Left lung (tissue), 10 donors: Measurements from ENCODE around the gene MTURN. TPM values are rescaled to one million over a fixed set of nuclear protein-coding genes. Genes with fewer than 3 reads are reported as not detected.

Experiments used
- ATAC-seq: fragments of 200-7000 bp; cut with Tn5 transposase; one replicate; pipeline ENCODE4 v1.9.1; 2020; ENCODE audit warnings: moderate library complexity
- DNase-seq, 4 donors: peaks; one replicate each; pipeline ENCODE4 v3.0.0-alpha.2; 2013 to 2020
- H3K27ac ChIP-seq, 2 donors: fragments of 200-600 bp; sonication (generic) in 1 of 2; one replicate each; pipeline versions ENCODE4 v1.5.0 to v1.8.0; 2020 to 2021
- H3K27me3 ChIP-seq, 2 donors: fragments of 200-600 bp; sonication (generic) in 1 of 2; one replicate each; pipeline versions ENCODE4 v1.5.0 to v1.8.0; 2020 to 2021
- H3K36me3 ChIP-seq, 2 donors: fragments of 200-600 bp; sonication (generic) in 1 of 2; one replicate each; pipeline versions ENCODE4 v1.5.0 to v1.8.0; 2020 to 2021
- H3K4me1 ChIP-seq, 2 donors: fragments of 200-600 bp; one replicate each; pipeline ENCODE4 v1.8.0; 2021
- H3K4me3 ChIP-seq, 2 donors: fragments of 200-600 bp; sonication (generic) in 1 of 2; one replicate each; pipeline versions ENCODE4 v1.5.0 to v1.8.0; 2020 to 2021; ENCODE audit warnings: mild to moderate bottlenecking in 1 of 2
- H3K9me3 ChIP-seq, 2 donors: fragments of 200-600 bp; sonication (generic) in 1 of 2; one replicate each; pipeline versions ENCODE4 v1.5.0 to v1.8.0; 2020 to 2021
- intact Hi-C, 2 donors: fragments of 100-400 bp; cut with DNase I; formaldehyde crosslinking; loops; one replicate each; pipeline versions ENCODE4 v1.11.2 to v1.14.2; 2022
- polyA plus RNA-seq, 6 donors: library from polyadenylated mRNA; unstranded; fragments of 120-200 nt; gene quantifications; one replicate each; pipeline ENCODE4 v1.2.1, GENCODE V29; 2013; ENCODE audit not compliant: insufficient read length in 6 of 6
- total RNA-seq, 2 donors: library from RNA; stranded (reverse); fragmentation: NEBNext Ultra II Directional; extraction: Animal tissue kit (Norgen Biotek cat#: 25700); gene quantifications; one replicate each; pipeline ENCODE4 v1.2.1, GENCODE V29; 2021
- TF ChIP-seq, protein P1 (sequence below), 2 donors: fragments of 200-600 bp; sonication (generic) in 1 of 2; IDR thresholded peaks; one replicate each; pipeline versions ENCODE4 v1.5.0 to v1.8.0; 2021; ENCODE audit warnings: antibody characterized with exemption in 2 of 2
- donor health status: DM: no; HTN: yes; CAD: no.
- donor health status: DM: no; HTN: no; CAD: no.

Gene MTURN
- total and polyA plus RNA-seq, 8 donors = 15.6 to 78.2 (median 67.0) TPM

DNA sequence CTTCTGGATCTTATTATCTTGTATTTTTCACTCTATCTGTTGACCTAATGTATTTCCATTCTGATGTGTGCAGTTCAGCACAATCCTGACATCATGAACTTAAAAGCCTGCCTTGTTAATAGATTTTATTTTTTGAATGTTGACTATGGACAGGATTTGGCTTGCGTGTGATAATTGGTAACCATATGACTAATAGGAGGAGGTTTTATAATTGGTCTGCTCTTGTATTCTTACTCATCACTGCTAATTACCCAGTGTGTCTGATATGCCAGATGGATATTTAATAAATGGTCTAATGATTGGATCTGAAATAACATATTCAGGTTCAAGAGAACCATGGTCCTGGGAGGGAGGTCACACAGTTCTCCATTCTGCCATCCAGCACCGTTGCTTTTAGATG lies 45.9 kb downstream of the MTURN start:
- DNase-seq = no peak
- Histone ChIP-seq H3K27ac (no peak overlapping the region), H3K4me1 (peaks cover 5 to 54% of the 10 kb centered on the region in 2 donors), H3K27me3 (no peaks in the 10 kb centered on the region), H3K9me3 (no peaks in the 10 kb centered on the region), H3K36me3 (no peaks in the 10 kb centered on the region), H3K4me3 (no peak overlapping the region)
- ATAC-seq = no peak
- TF ChIP-seq, protein P1, sequence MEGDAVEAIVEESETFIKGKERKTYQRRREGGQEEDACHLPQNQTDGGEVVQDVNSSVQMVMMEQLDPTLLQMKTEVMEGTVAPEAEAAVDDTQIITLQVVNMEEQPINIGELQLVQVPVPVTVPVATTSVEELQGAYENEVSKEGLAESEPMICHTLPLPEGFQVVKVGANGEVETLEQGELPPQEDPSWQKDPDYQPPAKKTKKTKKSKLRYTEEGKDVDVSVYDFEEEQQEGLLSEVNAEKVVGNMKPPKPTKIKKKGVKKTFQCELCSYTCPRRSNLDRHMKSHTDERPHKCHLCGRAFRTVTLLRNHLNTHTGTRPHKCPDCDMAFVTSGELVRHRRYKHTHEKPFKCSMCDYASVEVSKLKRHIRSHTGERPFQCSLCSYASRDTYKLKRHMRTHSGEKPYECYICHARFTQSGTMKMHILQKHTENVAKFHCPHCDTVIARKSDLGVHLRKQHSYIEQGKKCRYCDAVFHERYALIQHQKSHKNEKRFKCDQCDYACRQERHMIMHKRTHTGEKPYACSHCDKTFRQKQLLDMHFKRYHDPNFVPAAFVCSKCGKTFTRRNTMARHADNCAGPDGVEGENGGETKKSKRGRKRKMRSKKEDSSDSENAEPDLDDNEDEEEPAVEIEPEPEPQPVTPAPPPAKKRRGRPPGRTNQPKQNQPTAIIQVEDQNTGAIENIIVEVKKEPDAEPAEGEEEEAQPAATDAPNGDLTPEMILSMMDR (IDR thresholded peaks at IDR 0.05) = no peak
- intact Hi-C loops = no loop called here

DNA sequence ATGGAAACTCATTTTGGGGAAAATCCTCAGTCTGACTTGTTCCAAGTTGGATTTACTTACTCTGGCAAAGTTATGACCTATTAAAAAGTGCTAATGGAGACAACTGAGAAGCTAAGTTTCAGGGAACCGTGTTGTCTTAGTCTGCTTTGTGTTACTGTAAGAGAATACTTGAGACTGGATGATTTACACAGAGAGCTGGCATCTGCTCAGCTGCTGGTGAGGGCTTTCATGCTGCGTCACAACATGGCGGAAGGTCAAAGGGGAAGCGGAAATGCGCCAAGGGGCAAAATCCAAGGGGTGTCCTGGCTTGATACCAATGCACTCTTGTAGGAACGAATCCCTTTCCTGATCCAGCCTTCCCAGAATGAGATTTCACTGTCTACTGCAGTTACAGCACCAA lies 46.4 kb downstream of the MTURN start:
- H3K36me3 ChIP-seq = no peaks in the 10 kb centered on the region
- no peaks in the 10 kb centered on the region for H3K27me3 ChIP-seq
- peaks cover 5 to 52% of the 10 kb centered on the region in 2 donors for H3K4me1 ChIP-seq
- intact Hi-C loops = no loop called here
- no peak overlapping the region for H3K27ac ChIP-seq
- peaks cover 0 to under 1% of the 10 kb centered on the region in 2 donors for H3K9me3 ChIP-seq
- DNase-seq (no peak), ATAC-seq (no peak)
- no peak overlapping the region for H3K4me3 ChIP-seq
- TF ChIP-seq, protein P1 (IDR thresholded peaks at IDR 0.05) = no peak

DNA sequence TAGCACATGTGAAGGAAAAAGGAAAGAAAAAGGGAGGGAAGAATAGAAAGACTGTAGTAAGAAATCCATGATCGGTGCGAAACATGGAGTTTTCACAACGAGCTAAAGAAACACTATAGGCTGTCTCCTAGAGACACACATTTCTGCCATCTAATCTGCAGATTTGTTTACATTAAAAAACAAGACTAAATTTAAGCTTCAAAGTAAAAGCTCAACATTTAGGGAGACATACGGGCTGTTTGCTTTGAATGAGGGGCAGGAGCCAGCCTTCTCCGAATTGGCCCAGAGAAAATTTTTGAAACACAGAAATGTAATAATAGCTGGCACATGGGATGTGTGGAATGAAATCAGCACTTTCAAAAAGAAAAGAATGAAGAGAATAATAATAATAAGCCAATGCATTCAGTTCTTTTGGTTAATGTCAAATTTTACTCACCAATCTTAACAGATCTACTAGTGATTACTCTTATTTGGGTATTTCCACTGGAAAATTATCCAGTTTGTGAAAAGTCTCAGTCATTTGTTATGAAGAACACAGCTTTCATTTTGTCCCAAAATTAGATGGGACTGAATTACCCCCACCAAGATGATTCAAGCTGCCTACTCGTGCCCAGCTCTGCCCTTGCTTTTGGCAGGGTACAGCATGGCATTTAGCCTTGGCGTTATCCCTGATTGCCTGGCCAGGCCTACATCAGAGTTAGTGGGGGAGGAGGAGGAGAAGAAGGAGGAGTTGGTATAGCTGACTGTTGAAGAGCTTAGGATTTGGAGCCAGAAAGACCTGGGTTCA lies 47.1 kb downstream of the MTURN start:
- TF ChIP-seq, protein P1 (IDR thresholded peaks at IDR 0.05) = no peak
- DNase-seq (no peak), ATAC-seq (no peak)
- H3K27me3 ChIP-seq = no peaks in the 10 kb centered on the region
- peaks cover 0 to 8% of the 10 kb centered on the region in 2 donors for H3K9me3 ChIP-seq
- no peaks in the 10 kb centered on the region for H3K36me3 ChIP-seq
- intact Hi-C loops = no loop called here
- no peak overlapping the region for H3K4me3 ChIP-seq
- no peak overlapping the region for H3K27ac ChIP-seq
- H3K4me1 ChIP-seq = peaks cover 5 to 45% of the 10 kb centered on the region in 2 donors

DNA sequence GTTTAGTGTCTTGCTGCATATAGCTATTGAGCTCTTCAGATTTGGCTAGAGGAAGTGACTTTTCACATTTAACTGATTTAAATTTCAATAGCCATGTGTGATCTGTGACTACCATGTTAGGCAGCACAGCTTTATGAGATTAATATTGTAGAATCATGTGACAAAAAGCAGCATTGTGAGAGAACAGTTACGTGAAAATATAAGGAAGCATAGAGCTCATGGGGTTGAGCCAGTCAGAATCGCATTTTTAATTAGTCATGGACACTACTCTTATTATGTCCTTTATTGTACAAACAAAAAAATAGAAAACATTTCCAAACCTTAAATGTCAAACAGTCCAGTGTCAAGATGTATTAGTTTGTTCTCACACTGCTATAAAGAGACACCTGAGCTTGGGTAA lies 48.0 kb downstream of the MTURN start:
- intact Hi-C loops = no loop called here
- ATAC-seq = no peak
- peaks cover 5 to 36% of the 10 kb centered on the region in 2 donors for H3K4me1 ChIP-seq
- TF ChIP-seq, protein P1 (IDR thresholded peaks at IDR 0.05) = no peak
- H3K27ac ChIP-seq = no peak overlapping the region
- no peaks in the 10 kb centered on the region for H3K27me3 ChIP-seq
- no peaks in the 10 kb centered on the region for H3K36me3 ChIP-seq
- no peak for DNase-seq
- no peak overlapping the region for H3K4me3 ChIP-seq
- peaks cover 0 to 13% of the 10 kb centered on the region in 2 donors for H3K9me3 ChIP-seq

DNA sequence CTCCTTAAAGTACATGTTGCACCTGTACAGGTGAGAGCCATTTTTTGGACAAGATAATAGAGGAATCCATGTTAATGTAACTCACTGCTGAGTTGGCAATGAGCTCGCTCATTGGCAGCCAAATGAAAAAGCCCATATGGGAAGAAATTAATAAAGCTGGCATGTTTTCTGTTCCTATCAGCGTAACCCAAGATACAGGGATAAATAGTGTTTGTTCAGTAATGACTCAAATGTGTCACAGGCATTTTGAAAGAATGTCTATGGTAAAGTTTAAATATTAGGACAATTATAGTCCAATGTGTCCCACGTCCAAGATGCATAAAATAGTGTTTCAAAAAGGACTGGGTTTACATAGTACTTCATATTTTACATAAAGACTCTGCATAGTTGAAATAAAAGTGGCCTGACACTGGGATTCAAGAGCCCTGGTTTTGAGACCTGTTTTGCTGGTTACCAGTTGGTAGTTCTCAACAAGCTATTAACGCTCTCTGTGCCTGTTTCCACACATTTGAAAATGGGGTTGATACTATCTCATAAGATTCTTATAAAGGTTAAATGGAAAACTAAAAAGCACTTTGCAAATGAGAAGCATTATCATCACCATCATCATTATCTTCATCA lies 49.1 kb downstream of the MTURN start:
- peak; percentile 55 for ATAC-seq
- peak overlapping the region in 1 of 2 donors; percentile 74 for H3K27ac ChIP-seq
- peaks cover 5 to 27% of the 10 kb centered on the region in 2 donors for H3K4me1 ChIP-seq
- TF ChIP-seq, protein P1 (IDR thresholded peaks at IDR 0.05) = no peak
- no peaks in the 10 kb centered on the region for H3K36me3 ChIP-seq
- DNase-seq = no peak
- peaks cover 0 to 13% of the 10 kb centered on the region in 2 donors for H3K9me3 ChIP-seq
- H3K4me3 ChIP-seq = no peak overlapping the region
- no peaks in the 10 kb centered on the region for H3K27me3 ChIP-seq
- intact Hi-C loops = no loop called here
